Heart left ventricle (tissue), 13 donors: ENCODE measurements around the gene CEMIP2.

Experiments
- POLR2A ChIP-seq, 2 donors: fragments of 450-650 bp; IDR thresholded peaks; one replicate each; pipeline ENCODE4 v1.6.1; 2017; ENCODE audit warnings: antibody characterized with exemption in 2 of 2, mild to moderate bottlenecking in 2 of 2, moderate library complexity in 2 of 2
- TF ChIP-seq, protein P1 (sequence below), 12 donors: fragments of 200-600 bp; sonication (generic) in 4 of 12; IDR thresholded peaks; one replicate each; pipeline versions ENCODE4 v1.5.0 to v1.8.0; 2018 to 2022; ENCODE audit warnings: antibody characterized with exemption in 12 of 12, mild to moderate bottlenecking in 5 of 12
- donor health status: ischemic (EF 13 %, LVEDD 7.1; RV severe dilation, severe dysfunction).
- donor health status: DM: no; HTN: yes; CAD: no.
- donor health status: DM: no; HTN: no; CAD: no.
- donor health status: ischemic (EF 25% LVEDD 6.9; RV normal size, moderate dysfunction).
- donor health status: ischemic (EF 25% LVEDD 5.7; RV mildly dilated, moderate dysfunction).
- donor health status: ischemic (EF 35%, LVEDD 5.7; RV mildly dilated, moderate dysfunction).
- donor health status: nonischemic (EF 11% LVEDD 7.7; RV severe dilation, severe dysfunction).
- donor health status: DM: yes; HTN: yes; CAD: no.
- donor health status: PGD.
- donor health status: ischemic (EF 29% LVEDD 5.4; RV normal size, mild dysfunction).
- donor health status: nonischemic (EF 23%, LVEDD 6.1; RV moderate dilation, normal function).

DNA sequence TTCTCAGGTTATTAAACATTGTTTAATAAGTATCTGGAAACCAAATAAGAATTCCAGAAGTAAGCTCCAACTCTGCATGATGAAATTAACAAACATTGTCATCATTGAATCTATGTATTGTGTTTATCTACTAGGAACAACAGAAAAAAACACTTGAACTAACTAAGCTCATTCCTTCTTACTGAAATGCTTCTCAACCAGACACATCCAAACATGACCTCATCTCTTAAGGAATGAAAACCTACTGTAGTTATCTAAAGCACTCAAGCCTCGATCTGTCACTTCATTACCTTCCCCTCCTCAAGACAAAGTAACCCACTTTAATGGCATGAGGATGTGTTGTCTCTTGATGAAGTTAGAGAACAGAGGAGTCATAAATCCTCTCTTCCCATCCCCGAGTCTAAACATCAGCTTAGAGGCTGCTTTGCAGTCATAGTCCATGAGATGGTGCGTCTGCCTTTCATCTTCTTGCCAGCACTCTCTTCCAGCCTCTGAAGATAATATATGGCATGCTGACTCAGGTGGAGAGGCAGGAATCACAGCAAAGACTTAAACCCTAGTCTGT is 86.5 kb downstream of the CEMIP2 start:
- TF ChIP-seq, protein P1, sequence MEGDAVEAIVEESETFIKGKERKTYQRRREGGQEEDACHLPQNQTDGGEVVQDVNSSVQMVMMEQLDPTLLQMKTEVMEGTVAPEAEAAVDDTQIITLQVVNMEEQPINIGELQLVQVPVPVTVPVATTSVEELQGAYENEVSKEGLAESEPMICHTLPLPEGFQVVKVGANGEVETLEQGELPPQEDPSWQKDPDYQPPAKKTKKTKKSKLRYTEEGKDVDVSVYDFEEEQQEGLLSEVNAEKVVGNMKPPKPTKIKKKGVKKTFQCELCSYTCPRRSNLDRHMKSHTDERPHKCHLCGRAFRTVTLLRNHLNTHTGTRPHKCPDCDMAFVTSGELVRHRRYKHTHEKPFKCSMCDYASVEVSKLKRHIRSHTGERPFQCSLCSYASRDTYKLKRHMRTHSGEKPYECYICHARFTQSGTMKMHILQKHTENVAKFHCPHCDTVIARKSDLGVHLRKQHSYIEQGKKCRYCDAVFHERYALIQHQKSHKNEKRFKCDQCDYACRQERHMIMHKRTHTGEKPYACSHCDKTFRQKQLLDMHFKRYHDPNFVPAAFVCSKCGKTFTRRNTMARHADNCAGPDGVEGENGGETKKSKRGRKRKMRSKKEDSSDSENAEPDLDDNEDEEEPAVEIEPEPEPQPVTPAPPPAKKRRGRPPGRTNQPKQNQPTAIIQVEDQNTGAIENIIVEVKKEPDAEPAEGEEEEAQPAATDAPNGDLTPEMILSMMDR (IDR thresholded peaks at IDR 0.05): no peak
- no peak for TF ChIP-seq POLR2A (IDR thresholded peaks at IDR 0.05)
